ENCODE data around the gene ATP2A3.

The ATP2A3 gene

DNA sequence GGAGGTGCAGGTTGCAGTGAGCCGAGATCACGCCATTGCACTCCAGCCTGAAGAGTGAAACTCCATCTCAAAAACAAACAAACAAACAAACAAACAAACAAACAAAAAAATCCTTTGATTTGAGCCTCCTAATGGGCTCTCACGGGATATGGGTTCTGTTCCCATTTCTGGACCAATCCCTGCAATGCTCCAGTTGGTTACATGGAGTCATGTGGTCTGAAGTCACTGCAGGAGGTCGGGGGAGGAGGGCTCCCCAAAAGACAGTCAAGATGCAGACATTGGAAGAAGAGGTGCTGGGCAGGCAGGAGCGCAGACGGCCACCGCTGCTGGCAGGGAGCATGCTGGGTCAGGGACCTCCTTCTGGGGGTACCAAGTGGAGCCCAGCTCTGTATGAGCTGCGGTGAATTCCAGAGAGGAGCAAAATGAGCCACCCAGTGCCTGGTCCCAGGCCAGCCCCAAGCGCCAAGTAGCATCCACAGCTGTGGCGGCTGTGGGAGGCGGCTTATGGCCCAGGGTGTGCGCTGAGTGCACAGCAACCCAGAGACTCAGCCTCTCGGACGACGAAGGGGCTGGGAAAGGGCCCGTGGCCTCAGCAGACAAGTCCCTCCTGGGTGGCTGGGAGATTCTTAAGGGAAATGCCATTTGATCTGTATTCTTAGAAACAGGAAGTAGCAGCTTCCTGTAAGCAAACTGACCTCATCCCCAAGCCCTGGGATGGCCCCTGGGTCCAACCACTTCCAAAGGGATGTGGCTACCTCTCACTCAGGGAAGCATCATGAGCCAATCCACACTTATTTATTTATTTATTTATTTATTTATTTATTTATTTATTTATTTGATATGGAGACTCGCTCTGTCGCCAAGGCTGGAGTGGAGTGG lies 19.6 kb upstream of the ATP2A3 start:
- TF ChIP-seq CTCF (IDR thresholded peaks at IDR 0.05; ENCODE audit: low read depth, low read length): no peak
- DNase-seq (ENCODE audit: extremely low read depth, low read depth): no peak

- no peak for TF ChIP-seq CTCF (IDR thresholded peaks at IDR 0.05; ENCODE audit: low read depth, low read length)
- DNase-seq (ENCODE audit: extremely low read depth, low read depth): no peak
Observed at GRCh38 chr17:3982541-3983017, 18.3 kb upstream of the ATP2A3 start.

DNA sequence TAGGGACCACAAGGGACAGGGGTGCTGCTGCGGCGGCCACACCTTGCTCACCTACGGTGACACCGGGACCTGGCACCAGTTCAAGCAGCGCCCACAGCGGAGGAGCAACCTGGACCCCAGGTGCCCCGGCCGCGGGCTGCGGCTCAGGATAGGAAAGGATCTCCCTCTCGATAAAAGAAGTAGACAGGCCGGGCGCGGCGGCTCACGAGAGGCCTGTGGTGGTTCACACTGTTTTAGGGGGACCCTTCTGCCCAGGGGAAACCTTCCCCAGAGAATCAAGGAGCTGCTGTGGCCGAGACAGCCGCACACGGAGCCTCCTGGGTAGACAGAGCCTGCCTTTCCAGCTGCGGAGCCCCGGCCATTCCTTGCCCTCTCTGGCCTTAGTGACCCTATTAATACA lies 17.9 kb upstream of the ATP2A3 start:
- no peak for TF ChIP-seq CTCF (IDR thresholded peaks at IDR 0.05; ENCODE audit: low read depth, low read length)

DNA sequence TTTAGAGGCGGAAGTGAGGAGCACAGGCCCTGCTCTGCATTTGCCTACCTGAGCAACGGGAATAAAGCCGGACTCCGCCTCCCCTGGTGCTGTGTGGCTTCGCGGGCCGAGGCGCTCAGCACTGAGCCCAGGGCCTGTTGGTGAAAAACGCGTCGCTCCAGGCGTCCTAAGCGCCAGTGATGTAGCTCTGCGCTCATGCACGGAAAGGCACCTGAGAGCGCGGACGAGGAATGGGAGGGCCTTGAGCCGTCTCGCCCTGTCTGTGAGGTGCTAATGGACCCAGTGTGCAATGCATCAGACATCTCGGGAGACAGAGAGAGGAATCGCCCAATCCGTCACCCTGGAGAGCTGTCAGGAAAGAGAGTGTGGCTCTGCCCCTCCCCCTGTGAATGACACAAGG lies 17.2 kb upstream of the ATP2A3 start:
- TF ChIP-seq CTCF (IDR thresholded peaks at IDR 0.05; ENCODE audit: low read depth, low read length): no peak
- no peak for DNase-seq (ENCODE audit: extremely low read depth, low read depth)

More for the DNA sequence above, 17.9 kb upstream of the ATP2A3 start:
- DNase-seq (ENCODE audit: extremely low read depth, low read depth): no peak

GRCh38 chr17:3980381-3981014 lies 16.3 kb upstream of the ATP2A3 start:
- no peak for DNase-seq (ENCODE audit: extremely low read depth, low read depth)

GRCh38 chr17:3979290-3979611 lies 15.0 kb upstream of the ATP2A3 start:
- no peak for DNase-seq (ENCODE audit: extremely low read depth, low read depth)
- no peak for TF ChIP-seq CTCF (IDR thresholded peaks at IDR 0.05; ENCODE audit: low read depth, low read length)

More at GRCh38 chr17:3980381-3981014, 16.3 kb upstream of the ATP2A3 start:
- TF ChIP-seq CTCF (IDR thresholded peaks at IDR 0.05; ENCODE audit: low read depth, low read length): no peak
